IPS-NIHi11 (cell line): Measurements from ENCODE around the gene GREB1.

Source experiments
- DNase-seq: peaks from one replicate; pipeline ENCODE4 v3.0.0; 2012; ENCODE audit warnings: mixed read lengths, low spot score

GREB1 gene

GRCh38 chr2:11581124-11581796, 47.4 kb downstream of the GREB1 start:
- DNase-seq = no peak

DNA sequence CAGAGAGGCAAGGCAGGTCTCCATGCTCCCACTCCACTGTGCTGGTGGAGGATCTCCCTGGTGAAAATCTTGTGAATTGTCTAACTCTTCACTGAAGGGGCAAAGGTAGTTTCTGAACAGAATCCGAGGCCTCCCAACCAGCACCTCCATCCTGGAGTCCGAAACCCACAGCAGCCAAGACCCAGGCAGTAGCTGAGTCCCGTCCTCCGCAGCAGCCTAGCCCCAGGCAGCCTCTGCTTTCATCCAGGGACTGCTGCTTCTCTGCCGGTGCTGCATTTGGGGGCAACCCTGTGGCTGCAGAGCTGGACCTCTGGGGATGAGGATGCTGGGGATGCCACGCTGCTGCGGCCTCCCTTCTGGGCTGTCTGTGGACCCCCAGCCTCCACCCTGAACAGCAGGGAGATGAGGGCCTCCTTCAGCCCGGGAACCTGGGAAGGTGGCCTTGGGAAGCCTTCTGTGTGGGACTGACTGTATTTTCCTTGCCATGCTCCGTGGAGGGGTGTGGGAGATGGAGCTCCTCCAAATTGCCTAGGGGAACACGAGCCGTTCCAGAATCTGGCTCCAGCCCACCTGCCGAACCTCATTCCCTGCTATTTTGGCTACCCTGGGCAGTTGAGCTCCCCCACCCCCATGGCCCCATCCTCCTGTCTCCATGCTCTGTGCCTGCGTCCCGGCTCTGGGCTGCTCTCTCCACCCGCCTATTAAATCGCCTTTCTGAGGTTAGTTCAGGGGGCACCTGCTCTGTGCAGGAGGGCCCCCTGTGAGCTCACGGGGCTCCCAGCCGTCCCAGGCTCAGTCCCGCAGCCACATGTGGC, 48.2 kb downstream of the GREB1 start:
- DNase-seq = no peak

GRCh38 chr2:11582612-11582861, 48.7 kb downstream of the GREB1 start:
- no peak for DNase-seq

DNA sequence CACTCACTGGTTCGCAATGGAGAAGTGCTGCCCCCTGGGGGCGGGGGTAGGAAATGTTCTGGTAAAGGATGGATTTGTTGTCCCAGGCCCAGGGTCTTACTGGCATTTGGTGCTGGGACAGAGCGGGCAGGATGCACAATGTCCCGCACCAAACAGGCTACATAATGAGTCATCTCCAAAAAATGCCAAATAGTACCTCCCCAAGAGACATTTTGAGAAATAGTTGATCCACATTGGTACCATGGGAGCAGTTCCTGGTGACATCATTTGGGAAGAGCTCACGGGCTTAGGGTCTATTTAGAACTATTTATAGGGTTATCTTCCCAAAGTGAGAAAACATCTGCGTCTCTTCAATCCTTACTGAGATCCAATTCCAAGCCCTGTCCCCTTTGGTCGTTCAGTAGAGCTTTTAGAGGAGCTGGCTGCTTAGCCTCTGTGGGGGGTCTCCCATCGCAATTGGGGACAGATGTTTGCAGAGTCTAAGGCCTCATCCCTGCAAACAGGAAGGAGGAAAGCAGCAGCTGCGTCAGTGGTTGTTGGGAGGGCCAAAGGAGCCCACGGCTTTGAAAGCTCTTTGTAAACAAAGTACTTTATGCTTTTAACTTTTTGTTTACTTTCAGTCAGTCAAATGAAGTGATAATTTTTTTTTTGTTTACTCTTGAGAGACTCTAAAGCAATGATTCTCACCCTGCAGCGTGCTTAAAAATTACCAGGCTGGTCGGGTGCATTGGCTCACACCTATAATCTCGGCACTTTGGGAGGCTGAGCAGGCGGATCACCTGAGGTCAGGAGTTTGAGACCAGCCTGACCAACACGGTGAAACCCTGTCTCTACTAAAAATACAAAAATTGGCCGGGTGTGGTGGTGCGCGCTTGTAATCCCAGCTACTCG, 49.3 kb downstream of the GREB1 start:
- peak; percentile 67 for DNase-seq

DNA sequence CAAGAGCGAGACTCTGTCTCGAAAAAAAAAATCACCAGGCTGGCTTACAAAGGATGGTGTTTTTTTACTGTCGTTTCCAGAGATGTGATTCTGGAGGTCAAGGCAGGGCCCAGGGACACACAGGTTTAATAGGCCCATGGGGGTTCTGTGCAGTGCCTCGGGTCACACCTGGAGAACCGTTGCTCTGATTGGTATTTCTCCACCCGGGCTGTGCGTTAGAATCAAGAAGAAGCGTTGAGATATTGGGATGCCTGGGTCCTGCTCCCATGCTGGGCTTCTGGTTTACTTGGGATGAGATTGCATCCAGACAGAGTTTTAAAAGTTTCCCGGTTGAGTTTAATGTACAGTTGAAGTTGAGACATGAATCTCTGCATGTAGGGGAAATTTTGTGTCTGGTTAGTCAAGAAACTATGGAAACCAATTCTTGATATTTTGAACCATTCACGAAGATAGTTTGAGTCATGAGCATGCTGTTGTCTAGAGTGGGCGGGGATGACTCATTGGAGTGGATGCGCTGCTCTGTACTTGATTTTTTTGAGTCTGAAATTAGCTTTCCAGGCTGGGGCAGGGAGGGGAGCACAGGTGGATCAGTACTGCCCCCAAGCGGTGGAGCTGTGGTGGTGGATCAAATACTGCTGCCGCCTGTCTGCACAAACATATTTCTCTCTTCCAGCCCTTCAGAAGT, 50.1 kb downstream of the GREB1 start:
- DNase-seq = peak; percentile 84

GRCh38 chr2:11584525-11585056, 50.7 kb downstream of the GREB1 start:
- DNase-seq = no peak

- DNase-seq = no peak
These were observed 51.2 kb downstream of the GREB1 start for GRCh38 chr2:11585071-11585470.

GRCh38 chr2:11588228-11589110, 54.6 kb downstream of the GREB1 start:
- DNase-seq = no peak

GRCh38 chr2:11589316-11589940, 55.6 kb downstream of the GREB1 start:
- DNase-seq = peak; percentile 32

GRCh38 chr2:11590193-11590592, 56.3 kb downstream of the GREB1 start:
- DNase-seq = no peak

- DNase-seq = no peak
These were observed 57.2 kb downstream of the GREB1 start for GRCh38 chr2:11591091-11591490.

DNA sequence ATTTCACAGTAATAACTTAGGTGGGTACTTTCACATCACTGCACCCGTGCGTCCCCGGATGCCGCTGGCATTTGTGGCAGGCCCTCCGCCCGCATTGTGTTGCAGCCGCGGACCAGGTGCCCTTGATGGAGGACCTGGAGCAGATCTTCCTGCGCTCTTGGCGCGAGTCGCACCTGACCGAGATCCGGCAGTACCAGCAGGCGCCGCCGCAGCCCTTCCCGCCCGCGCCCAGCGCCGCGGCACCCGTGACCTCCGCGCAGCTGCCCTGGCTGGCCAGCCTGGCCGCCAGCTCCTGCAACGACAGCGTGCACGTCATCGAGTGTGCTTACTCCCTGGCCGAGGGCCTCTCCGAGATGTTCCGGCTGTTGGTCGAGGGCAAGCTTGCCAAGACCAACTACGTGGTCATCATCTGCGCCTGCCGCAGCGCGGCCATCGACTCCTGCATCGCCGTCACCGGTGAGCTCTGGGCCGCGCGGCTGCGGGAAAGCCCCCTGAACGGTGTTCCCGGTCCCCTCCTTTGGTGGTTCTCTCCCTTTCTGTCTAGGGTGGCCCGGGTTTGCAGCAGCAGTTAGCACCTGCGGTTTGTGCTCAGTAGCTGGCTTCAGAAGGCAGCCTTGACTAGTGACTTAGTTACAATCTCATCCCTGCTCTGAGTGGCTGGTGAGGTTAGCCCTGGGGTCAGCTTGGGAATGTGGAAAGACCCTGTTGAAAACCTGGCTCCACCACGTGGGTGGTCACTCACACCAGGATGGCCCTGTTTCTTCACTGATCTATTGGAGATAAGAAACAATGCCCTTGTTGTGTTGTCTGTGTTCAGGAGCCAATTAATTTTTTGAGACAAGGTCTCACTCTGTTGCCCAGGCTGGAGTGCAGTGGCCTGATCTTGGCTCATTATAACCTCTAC, 59.1 kb downstream of the GREB1 start:
- DNase-seq = no peak

GRCh38 chr2:11596801-11597200, 63.0 kb downstream of the GREB1 start:
- no peak for DNase-seq

DNA sequence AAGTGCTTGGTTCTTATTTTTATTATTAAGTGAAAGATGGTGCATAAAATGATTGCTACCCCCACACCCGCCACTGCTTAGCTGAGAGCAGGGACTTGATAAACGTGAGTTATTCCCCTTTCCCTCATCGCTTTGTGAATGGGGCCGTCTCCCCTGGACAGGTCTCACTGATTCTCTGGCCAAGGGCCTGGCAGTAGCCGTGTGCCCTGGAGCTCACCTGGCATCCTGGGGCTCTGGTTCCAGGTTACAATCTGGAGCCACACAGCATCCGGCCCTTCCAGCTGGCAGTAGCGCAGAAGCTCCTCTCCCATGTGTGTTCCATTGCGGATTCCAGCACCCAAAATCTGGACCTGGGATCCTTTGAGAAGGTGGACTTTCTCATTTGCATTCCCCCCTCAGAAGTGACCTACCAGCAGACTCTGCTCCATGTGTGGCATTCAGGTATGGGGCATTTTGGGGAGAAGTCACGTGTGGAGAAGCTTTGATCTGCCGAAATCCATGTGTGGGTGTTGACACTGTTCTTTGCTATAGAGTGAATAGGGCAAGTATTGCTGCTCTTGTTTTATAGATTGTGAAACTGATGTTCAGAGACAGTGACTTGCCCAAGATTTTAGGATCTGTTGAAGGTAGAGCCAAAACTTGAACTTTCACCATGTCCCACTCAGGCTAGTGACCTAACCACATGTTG, 63.8 kb downstream of the GREB1 start:
- no peak for DNase-seq

- no peak for DNase-seq
These were observed 64.4 kb downstream of the GREB1 start for GRCh38 chr2:11598228-11598731.

GRCh38 chr2:11602563-11603204, 68.8 kb downstream of the GREB1 start:
- DNase-seq = no peak

- no peak for DNase-seq
These were observed 76.9 kb downstream of the GREB1 start for GRCh38 chr2:11610624-11611242.

- DNase-seq = no peak
These were observed 77.4 kb downstream of the GREB1 start for GRCh38 chr2:11611251-11611650.
